ENCODE results near the gene SIRPA. TPM values are rescaled to one million over a fixed set of nuclear protein-coding genes. Genes with fewer than 3 reads are reported as not detected.

The SIRPA gene
- total and polyA plus RNA-seq, 2 of the 8 experiments (the other 6 are each of a cell fraction or from before 2014, with no cell fraction given), result 3.9 to 4.3 TPM

DNA sequence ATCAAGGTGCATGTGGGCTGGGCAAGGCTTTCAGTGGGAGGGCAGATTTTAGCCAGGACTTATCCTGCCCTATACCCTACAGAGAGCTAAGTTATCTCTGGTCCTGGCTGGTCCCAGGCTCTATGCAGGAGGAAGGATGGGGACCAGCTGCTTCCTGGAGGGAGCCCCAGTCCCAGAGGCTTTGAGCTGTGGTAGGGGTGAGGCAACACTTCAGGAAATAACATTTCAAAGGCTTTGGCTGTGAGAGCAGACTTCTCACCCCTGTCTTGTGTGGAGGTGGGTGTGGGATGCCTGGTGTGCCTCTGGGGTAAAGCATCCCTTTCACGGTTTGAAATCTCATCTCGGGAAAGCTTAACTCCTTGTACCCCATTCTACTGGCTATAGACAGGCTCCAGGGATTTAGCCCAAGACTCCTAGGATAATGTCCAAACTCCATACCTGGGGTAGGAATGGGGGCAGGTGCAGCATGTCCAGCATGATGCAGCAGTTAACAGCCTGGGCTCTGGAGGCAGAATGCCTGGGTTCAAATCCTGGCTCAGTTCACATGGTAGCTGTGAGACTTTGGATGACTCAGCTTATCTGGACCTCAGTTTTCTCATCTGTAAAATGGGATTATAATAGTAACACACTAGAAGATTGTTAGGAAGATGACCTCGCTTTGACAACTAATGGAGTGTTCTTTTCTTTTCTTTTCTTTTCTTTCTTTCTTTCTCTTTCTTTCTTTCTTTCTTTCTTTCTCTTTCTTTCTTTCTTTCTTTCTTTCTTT is 27.5 kb upstream of the SIRPA start:
- H4K5ac ChIP-seq (ENCODE audit: insufficient read length, low read depth, low read length), result no peak overlapping the region
- no peak overlapping the region for H2AFZ ChIP-seq (ENCODE audit: low read length)
- no peak overlapping the region for H3K18ac ChIP-seq (ENCODE audit: extremely low read depth, low read length)
- no peaks in the 10 kb centered on the region for H3K9me3 ChIP-seq (ENCODE audit: insufficient read depth in 2 of 2, low read depth in 1 of 2, low read length in 1 of 2)
- H4K91ac ChIP-seq (replicated peaks; ENCODE audit: insufficient read length, low read length), result no peak overlapping the region
- no peak overlapping the region for H3K4me2 ChIP-seq (ENCODE audit: insufficient read depth in 1 of 2, low read depth in 2 of 2, low read length in 2 of 2)
- H4K20me1 ChIP-seq (replicated peaks in 1 of 2; ENCODE audit: control insufficient read depth in 1 of 2, insufficient read depth in 2 of 2, low read length in 2 of 2), result no peaks in the 10 kb centered on the region
- no peak overlapping the region for H2BK5ac ChIP-seq (ENCODE audit: low read depth, low read length)
- H3K14ac ChIP-seq (ENCODE audit: insufficient read length), result no peak overlapping the region
- 91% methylated on average over 3 of the region's 3 CpGs; no CpG with 5 or more reads in 1 of the 2 experiments for WGBS, 2 experiments (ENCODE audit: extremely low coverage in 1 of 2, insufficient coverage in 1 of 2, insufficient read length in 1 of 2, insufficient replicate concordance in 2 of 2, low coverage in 1 of 2, low lambda C conversion rate in 2 of 2, missing lambda C conversion rate in 1 of 2)
- no peak overlapping the region for H3K4ac ChIP-seq (replicated peaks; ENCODE audit: insufficient read length, low read depth, low read length)
- no peak overlapping the region for H2BK120ac ChIP-seq (replicated peaks; ENCODE audit: low read depth, low read length)
- H3K36me3 ChIP-seq (ENCODE audit: control insufficient read depth in 2 of 4, insufficient read depth in 4 of 4, low read length in 3 of 4), result no peaks in the 10 kb centered on the region
- no peaks in the 10 kb centered on the region for H3K27me3 ChIP-seq (replicated peaks in 1 of 4; ENCODE audit: control insufficient read depth in 3 of 4, extremely low read depth in 1 of 4, insufficient read depth in 3 of 4, low read length in 3 of 4)
- H2BK12ac ChIP-seq (ENCODE audit: low read depth, low read length), result no peak overlapping the region
- no peaks in the 10 kb centered on the region for H3K79me2 ChIP-seq (ENCODE audit: control insufficient read depth in 1 of 2, insufficient read depth in 2 of 2, low read length in 2 of 2)
- H3K4me1 ChIP-seq (replicated peaks in 1 of 4; ENCODE audit: control insufficient read depth in 3 of 4, insufficient read depth in 4 of 4, low read length in 3 of 4), result peaks cover 0 to 3% (median 0%) of the 10 kb centered on the region in 4 experiments; a peak in 3 of 7 replicates
- no peak overlapping the region for H2BK15ac ChIP-seq (ENCODE audit: low read length)
- no peak for TF ChIP-seq RNF2 (IDR thresholded peaks at IDR 0.05; ENCODE audit: borderline replicate concordance, low read depth, low read length, missing control alignments, poor library complexity, severe bottlenecking)
- TF ChIP-seq BRCA1 (IDR thresholded peaks at IDR 0.05; ENCODE audit: low read depth, low read length), result no peak
- TF ChIP-seq GTF2F1 (IDR thresholded peaks at IDR 0.05; ENCODE audit: borderline replicate concordance, low read depth, low read length), result no peak
- no peak for TF ChIP-seq POLR2A (IDR thresholded peaks at IDR 0.05; ENCODE audit: control extremely low read depth in 1 of 2, low read depth in 2 of 2, low read length in 2 of 2)
- H3K56ac ChIP-seq (replicated peaks; ENCODE audit: insufficient read length, low read depth, low read length), result no peak overlapping the region
- DNase-seq (ENCODE audit: low read depth in 1 of 2, low spot score in 2 of 2) (no peak), FAIRE-seq (no peak)
- no peaks in the 10 kb centered on the region for H3K79me1 ChIP-seq (ENCODE audit: low read depth, low read length)
- POLR2A ChIA-PET (ENCODE audit: partially characterized antibody), result interaction anchor here (0.9 kb wide), 1 partner anchor 18 kb away, joined by 3 read pairs; no protein-coding TSS in a partner anchor
- no peaks in the 10 kb centered on the region; the same call in 1 of the 2 replicates for H3K23me2 ChIP-seq (ENCODE audit: low read depth, low read length)
- H3K27ac ChIP-seq (ENCODE audit: low read depth, low read length), result no peak overlapping the region
- CTCF ChIA-PET (ENCODE audit: partially characterized antibody), result interaction anchor here (0.7 to 1.6 kb wide), 4 partner anchors 10 to 77 kb away, joined by 3 to 4 read pairs (median 4); no protein-coding TSS in a partner anchor
- H2BK20ac ChIP-seq (ENCODE audit: low read length), result no peak overlapping the region
- no peak overlapping the region for H2AK5ac ChIP-seq (ENCODE audit: low read depth, low read length)
- H3K23ac ChIP-seq (ENCODE audit: insufficient read length), result no peak overlapping the region
- H3K4me3 ChIP-seq (ENCODE audit: extremely low read depth in 1 of 4, insufficient read depth in 2 of 4, low read depth in 3 of 4, low read length in 4 of 4), result no peak overlapping the region
- H4K8ac ChIP-seq (ENCODE audit: extremely low read depth, insufficient read depth, low read length), result no peak overlapping the region
- no peak overlapping the region for H3K9ac ChIP-seq (replicated peaks in 1 of 4; ENCODE audit: extremely low read depth in 1 of 4, low read depth in 3 of 4, low read length in 3 of 4)
